ENCODE data around the gene ATP6V1F.

The ATP6V1F gene

DNA sequence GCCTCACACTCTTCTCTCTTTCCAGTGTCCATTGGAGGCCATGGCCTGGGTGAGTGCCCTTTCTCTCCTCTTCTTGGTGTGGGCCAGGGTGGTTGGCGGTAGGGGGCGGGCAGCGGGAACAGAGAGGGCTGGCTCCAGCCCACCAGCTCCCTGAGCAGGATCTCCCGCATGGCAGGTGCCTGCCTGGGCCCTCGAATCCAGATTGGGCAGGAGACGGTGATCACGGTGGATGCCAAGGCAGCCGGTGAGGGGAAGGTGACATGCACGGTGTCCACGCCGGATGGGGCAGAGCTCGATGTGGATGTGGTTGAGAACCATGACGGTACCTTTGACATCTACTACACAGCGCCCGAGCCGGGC lies 13.5 kb upstream of the ATP6V1F start:
- no peak for DNase-seq

- no peak for DNase-seq
Observed at GRCh38 chr7:128849804-128850490, 12.7 kb upstream of the ATP6V1F start.

DNA sequence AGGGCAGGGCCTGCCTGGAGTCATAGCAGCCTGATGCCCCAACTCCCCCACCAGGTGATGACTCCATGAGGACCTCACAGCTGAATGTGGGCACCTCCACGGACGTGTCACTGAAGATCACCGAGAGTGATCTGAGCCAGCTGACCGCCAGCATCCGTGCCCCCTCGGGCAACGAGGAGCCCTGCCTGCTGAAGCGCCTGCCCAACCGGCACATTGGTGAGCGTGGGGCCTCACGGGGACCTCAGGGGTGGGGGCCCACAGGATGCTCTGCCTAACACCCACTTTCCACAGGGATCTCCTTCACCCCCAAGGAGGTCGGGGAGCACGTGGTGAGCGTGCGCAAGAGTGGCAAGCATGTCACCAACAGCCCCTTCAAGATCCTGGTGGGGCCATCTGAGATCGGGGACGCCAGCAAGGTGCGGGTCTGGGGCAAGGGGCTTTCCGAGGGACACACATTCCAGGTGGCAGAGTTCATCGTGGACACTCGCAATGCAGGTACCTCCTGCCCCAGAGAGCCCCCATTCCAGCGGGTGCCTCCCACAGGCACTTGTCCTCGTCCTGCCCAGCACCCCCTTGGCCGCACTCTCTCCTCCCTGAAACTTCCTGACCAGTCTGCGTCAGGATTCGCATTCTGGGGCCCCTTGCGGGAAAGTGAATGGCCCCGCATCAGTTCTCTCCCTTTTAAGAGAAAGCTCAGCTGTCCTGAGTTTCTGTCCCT lies 10.0 kb upstream of the ATP6V1F start:
- no peak for DNase-seq

DNA sequence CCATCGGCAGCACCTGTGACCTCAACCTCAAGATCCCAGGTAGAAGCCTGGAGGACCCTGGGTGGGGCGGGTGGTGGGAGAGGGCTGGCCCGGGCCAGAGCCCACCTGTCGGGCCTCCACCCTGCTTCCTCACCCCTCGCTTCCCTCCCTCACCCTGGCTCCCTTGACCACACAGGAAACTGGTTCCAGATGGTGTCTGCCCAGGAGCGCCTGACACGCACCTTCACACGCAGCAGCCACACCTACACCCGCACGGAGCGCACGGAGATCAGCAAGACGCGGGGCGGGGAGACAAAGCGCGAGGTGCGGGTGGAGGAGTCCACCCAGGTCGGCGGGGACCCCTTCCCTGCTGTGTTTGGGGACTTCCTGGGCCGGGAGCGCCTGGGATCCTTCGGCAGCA lies 8.9 kb upstream of the ATP6V1F start:
- no peak for DNase-seq

DNA sequence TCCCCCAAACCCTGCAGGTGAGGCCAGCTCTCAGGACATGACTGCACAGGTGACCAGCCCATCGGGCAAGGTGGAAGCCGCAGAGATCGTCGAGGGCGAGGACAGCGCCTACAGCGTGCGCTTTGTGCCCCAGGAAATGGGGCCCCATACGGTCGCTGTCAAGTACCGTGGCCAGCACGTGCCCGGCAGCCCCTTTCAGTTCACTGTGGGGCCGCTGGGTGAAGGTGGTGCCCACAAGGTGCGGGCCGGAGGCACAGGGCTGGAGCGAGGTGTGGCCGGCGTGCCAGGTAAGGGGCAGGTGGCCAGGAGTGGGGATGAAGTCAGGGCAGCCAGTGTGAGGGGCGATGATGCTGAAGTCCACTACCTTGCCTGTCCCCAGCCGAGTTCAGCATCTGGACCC lies 8.3 kb upstream of the ATP6V1F start:
- no peak for DNase-seq

GRCh38 chr7:128855559-128855958 lies 7.1 kb upstream of the ATP6V1F start:
- no peak for DNase-seq

GRCh38 chr7:128856001-128856718 lies 6.5 kb upstream of the ATP6V1F start:
- no peak for DNase-seq

DNA sequence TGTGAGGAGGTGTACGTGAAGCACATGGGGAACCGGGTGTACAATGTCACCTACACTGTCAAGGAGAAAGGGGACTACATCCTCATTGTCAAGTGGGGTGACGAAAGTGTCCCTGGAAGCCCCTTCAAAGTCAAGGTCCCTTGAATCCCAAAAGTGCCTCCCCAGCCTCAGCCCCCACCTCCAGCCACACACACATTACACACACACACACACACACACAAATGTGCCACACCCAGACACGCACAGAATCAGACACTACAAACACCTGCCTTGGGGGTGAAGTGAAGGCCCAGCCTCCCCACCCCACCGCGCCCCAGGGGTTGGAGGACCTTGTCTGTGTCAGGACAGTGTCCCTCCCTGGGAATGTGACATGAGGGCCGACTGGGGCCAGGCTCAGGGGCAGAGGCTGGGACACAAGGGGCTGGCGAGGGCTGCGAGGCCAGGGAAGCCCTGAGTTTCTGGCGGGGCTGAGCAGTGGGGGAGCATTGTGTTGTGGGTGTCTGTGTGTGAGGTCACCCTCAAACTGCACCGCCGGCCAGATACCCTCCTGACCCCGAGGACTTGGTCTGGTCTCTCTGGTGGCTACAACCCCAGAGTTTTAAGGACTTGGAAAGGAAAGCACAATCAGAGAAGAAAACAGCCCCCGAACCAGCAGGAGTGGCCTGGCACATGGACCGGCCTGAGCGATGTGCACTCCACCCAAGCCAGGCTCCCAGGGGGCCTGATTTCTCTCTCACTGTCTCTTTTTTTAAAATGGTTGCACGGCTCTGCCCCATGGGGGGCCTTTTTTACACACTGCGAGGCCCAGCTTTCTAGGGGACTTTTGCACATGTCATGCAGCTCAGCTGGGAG lies 4.0 kb upstream of the ATP6V1F start:
- DNase-seq = no peak

DNA sequence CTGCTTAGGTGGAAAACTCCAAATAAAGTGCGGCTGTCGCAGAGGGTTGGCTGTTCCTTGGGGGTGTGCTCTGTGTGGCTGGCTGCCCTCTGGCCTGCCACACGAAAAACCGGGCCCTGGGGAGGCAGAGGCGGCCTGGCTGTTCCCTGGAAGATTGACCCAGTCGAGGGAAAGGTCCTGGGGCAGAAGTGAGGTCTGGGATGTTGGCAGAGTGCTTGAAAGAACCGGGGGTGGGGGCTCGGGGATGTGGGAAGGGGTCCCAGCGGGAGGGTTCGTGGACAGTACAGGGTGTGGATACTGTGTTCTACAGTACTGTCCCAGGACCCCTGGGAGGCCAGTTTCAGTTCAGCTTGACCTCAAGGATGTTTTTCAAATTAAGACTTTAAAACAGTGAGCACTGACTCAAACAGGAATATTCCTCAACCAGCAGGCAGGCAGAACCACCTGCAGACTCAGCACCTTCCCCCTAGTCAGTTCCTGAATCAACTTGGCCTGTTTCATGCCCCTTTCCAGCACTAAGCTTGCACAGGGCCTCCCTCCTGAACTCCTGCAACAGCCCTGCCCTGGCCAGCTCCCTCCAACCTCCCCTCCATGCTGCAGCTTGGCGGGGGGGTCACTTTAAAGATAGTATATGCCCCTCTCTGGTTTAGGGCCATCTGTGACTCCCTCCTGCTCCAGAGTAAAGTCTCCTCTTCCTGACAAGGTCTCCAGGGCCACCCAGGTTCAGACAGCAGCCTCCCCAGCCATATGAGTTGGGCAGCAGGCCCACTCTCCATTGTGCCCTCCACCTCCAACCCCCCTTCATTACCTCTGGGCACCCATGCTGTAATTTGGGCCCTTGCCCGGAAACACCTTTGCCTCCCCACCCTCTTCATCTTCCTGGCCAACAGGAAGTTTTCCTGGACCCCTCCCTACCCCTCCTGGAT lies 3.2 kb upstream of the ATP6V1F start:
- no peak for DNase-seq

DNA sequence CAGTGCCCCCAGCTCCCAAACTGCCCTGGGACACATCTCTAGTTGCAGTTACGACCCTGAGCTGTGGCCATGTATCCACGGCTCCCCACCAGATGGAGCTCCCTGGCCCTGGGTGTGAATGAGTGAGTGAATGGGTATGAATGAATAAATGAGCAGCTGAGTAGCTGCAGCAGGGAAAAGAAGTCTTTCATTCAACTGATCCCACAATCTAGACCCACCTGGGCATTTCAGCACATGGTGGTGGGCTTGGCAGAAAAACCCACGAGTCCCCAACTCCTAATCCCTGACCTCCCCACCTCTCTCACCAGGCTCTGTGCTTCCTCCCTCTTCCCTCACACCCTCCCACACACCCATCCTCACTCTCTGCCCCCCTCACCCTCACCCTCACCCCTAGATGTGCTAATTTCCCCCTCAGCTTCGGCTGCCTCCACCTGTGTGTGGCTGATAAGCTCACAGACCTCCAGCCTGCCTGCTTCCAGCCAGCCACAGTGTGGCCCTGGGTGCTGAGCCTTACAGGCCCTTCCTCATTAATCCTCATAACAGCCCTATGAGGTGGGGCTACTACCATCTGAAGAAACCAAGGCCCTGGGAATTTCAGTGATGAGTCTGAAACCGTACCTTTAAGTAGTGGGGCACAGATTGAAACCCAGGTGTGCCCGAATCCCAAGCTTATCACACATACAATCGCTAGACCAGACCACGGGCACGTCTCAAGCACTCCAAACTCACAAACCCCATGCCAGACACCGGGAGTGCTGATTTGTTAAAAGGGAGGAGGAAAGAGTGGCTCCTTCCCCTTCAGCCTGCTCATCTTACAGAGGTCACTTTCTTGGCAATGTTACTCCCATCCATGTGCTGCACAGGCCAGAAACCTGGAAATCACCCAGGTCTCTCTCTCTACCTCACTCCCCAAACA lies 2.2 kb upstream of the ATP6V1F start:
- DNase-seq = no peak

GRCh38 chr7:128861957-128862570 lies 592 bp upstream of the ATP6V1F start:
- DNase-seq = no peak

- peak; percentile 50 to 78 for DNase-seq
Observed at GRCh38 chr7:128863433-128863989, 855 bp downstream of the ATP6V1F start.

GRCh38 chr7:128865303-128865702 lies 2.6 kb downstream of the ATP6V1F start:
- no peak for DNase-seq

DNA sequence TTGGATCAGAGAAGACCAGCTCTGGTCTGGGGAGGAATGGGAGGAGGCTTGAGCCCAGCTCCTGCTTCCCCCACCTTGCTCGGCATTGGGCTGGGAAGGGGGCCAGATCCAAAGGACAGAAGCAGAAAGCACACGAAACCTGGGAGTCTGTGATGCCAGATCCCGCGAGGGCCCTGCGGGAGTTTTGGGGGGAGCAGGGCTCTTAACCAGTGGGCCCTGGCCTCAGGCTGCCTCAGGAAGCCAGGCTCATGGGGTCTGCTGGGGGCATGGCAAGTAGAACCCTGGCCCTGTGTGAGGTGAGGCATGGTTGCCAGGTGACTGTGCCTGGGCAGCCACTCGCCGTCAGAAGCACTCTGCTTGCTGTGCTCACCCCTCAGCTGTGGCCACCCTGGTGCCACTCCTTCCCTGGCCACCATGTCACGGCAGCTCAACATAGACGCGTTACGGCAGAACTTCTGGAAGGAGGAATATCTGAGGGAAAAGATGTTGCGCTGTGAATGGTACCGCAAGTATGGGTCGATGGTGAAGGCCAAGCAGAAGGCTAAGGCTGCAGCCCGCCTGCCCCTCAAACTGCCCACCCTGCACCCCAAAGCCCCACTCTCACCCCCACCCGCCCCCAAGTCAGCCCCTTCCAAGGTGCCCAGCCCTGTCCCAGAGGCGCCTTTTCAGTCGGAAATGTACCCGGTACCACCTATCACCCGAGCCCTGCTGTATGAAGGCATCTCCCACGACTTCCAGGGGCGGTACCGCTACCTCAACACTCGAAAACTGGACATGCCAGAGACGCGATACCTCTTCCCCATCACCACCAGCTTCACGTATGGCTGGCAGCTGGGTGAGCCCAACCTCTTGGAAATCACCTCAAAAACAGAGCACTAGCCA lies 3.6 kb downstream of the ATP6V1F start:
- no peak for DNase-seq

DNA sequence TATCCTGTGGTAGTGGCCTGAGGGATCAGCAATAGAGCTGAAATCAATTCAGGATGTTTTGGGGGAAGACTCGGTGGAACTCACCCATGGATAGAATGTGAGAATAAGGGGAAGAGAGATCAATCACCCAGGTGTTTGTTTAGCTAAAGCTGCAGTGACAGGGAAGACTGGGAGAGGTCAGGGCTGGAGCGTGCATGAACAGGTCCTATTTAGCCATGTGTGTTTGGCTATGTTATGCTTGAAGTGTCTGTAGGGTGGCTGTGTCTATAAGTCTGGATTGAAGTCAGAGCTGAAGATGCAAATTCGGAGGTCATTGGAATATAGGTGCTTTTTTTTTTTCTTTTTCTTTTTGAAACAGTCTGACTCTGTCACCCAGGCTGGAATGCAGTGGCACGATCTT lies 4.6 kb downstream of the ATP6V1F start:
- no peak for DNase-seq

DNA sequence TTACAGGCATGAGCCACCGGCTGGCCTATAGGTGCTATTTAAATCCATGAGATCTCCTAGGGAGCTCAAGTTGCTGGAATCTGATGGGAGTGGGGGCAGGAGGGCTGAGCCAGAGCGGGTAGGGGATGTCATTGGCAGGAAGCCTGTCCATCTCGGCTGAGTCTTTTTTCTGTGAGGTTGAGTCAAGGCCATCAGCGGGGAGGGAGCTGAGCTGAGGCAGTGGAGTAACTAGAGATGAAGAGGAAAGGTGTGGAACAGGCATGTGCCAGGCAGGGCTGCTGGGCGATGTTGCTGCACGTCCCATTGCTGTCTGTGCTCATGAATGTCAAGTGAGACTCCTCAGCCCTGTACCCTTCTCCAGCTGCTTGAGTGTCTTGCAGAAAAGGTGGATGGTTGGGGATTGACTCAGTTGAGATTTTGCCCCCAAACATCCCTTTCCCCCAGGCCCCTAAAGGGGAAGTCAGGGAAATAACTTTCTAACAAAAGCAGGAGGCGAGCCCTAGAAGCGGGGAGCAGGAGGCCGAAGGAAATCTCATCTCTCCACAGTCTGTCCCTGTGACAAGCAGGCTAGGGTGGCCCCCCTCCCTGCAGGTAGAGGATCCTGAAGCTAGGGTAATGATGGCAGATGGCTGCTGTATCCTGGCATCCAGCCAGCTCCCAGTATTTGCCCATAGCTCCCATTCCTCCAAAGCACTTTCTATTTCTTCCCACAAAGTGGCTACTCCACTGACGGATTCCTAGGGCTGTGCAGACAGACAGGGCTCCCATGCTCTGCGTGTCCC lies 5.4 kb downstream of the ATP6V1F start:
- peak; percentile 78 to 82 for DNase-seq

GRCh38 chr7:128868624-128869137 lies 6.0 kb downstream of the ATP6V1F start:
- no peak for DNase-seq

Measured in NCI-H2081 (cell line).